Mononuclear cell (primary cell): ENCODE results near the gene DUOX2. TPM values are rescaled to one million over a fixed set of nuclear protein-coding genes. Genes with fewer than 3 reads are reported as not detected.
"Not testable (repeated sequence)": the region's sequence is repeated elsewhere in the genome, so short reads cannot be mapped to it uniquely, and the experiment has no call there.

Experiments
- H3K27me3 ChIP-seq: 2 replicates; pipeline ENCODE4 v1.6.0; 2011; ENCODE audit warnings: low read length, control low read depth; ENCODE audit not compliant: insufficient read depth
- H3K4me1 ChIP-seq: 2 replicates; pipeline ENCODE4 v1.5.1; 2011; ENCODE audit warnings: mild to moderate bottlenecking, low read length, control low read depth; ENCODE audit not compliant: insufficient read depth
- H3K4me3 ChIP-seq: 2 replicates; pipeline ENCODE4 v1.5.1; 2011; ENCODE audit warnings: mild to moderate bottlenecking, low read length, moderate library complexity
- H3K9me3 ChIP-seq: 2 replicates; pipeline ENCODE4 v1.5.1; 2011; ENCODE audit warnings: low read depth, mild to moderate bottlenecking, control low read depth, low read length
- total RNA-seq: library from RNA; depleted of rRNA; stranded (reverse); fragments of >200 nt; gene quantifications from one replicate; pipeline ENCODE4 v1.2.3, GENCODE V29; 2012

The DUOX2 gene
- total RNA-seq, 1 donor, result 0.10 TPM

DNA sequence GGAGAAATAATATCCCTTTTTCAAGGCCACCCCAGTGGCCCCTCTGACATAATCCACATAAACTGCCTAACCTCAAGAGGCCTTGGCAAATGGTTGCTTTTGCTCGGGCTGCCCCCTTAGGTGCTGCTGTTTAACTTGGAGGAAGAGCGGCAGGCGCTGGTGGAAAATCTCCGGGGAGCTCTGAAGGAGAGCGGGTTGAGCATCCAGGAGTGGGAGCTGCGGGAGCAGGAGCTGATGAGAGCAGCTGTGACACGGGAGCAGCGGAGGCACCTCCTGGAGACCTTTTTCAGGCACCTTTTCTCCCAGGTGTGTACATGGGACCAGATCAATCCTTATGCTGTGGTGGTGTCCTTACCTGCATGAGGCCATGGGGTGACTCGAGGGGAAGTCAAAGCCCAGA is 30.8 kb upstream of the DUOX2 start:
- Histone ChIP-seq H3K9me3 (no peaks in the 10 kb centered on the region), H3K27me3 (no peaks in the 10 kb centered on the region), H3K4me1 (no peaks in the 10 kb centered on the region), H3K4me3 (no peak overlapping the region)

DNA sequence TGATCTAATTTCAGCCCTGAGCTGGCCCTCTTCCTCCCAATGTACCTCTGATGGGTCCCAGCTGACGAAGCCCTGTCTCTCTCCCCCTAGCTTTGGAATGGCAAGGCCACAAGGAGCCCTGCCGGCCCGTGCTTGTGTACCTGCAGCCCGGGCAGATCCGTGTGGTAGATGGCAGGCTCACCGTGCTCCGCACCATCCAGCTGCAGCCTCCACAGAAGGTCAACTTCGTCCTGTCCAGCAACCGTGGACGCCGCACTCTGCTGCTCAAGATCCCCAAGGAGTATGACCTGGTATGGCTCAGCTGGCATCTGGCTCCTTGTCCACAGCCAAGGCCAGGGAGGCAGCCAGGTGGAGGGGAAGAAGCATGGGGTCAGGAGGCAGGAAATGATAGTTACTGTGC is 30.0 kb upstream of the DUOX2 start:
- H3K9me3 ChIP-seq, result no peaks in the 10 kb centered on the region
- no peak overlapping the region for H3K4me3 ChIP-seq
- no peaks in the 10 kb centered on the region for H3K27me3 ChIP-seq
- no peaks in the 10 kb centered on the region for H3K4me1 ChIP-seq

DNA sequence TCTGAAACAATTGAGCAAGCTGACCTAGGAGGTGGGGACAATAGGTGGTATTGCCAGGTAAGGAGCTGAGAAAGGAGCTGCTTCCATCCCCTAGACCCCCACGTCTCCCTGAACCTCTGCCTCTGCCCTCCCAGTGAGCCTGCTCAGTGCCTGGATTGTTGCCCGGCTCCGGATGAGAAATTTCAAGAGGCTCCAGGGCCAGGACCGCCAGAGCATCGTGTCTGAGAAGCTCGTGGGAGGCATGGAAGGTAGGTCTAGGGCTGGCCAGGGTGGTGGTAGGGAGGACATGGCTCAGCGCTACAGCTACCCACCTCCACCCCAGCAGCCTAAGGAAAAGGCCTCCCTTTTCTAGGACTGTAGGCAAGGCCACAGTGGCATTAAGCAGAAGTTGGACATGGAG is 29.1 kb upstream of the DUOX2 start:
- Histone ChIP-seq H3K4me1 (no peaks in the 10 kb centered on the region), H3K9me3 (no peaks in the 10 kb centered on the region), H3K27me3 (no peaks in the 10 kb centered on the region), H3K4me3 (no peak overlapping the region)

DNA sequence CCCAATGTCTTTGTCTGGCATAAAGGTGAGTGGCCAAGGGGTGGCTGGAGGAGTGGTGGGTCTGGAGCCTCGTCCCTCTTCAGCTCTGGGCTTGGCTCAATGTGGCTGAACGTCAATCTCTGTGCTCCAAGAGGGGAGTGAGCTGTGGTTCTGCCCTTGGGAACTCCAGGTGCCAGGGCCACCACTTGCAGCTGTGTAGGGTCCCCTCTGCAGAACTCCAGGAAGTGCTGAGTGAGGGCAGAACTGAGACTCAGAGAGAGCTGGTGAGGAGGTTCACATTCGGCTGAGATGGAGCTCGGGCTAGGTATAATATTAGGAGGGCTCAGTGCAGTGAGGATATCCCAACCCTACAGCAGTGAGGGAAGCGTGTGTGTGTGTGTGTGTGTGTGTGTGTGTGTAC is 27.4 kb upstream of the DUOX2 start:
- Histone ChIP-seq H3K27me3 (peaks cover 6% of the 10 kb centered on the region), H3K4me1 (no peaks in the 10 kb centered on the region), H3K4me3 (no peak overlapping the region), H3K9me3 (no peaks in the 10 kb centered on the region)

DNA sequence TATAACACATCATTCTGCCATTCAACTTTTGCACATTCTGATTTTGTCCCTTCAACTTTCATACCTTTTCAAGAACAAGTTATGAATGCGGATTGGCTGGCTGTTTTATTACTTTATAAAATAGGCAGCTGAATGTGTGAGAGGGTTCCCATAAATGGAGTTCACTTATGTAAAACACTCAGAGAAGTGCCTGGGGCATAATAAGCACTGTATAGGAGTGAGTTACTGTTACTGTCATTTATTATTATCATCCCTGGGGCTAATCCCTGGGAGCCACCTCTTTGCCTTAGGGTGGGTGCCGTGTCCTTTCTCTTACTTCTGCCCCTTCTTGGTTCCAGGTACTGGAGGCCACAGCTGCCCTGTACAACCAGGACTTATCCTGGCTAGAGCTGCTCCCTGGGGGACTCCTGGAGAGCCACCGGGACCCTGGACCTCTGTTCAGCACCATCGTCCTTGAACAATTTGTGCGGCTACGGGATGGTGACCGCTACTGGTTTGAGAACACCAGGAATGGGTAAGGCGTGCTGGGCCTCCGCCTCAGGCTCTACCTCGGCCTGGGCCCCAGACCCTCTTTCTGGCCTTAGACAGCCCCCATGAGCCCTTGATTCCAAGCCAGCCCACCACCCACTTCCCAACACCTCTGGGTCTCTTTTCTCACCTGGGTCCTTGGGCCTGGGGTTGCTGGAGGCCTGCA is 26.7 kb upstream of the DUOX2 start:
- Histone ChIP-seq H3K4me1 (no peaks in the 10 kb centered on the region), H3K9me3 (no peaks in the 10 kb centered on the region), H3K27me3 (peaks cover 11% of the 10 kb centered on the region), H3K4me3 (no peak overlapping the region)

DNA sequence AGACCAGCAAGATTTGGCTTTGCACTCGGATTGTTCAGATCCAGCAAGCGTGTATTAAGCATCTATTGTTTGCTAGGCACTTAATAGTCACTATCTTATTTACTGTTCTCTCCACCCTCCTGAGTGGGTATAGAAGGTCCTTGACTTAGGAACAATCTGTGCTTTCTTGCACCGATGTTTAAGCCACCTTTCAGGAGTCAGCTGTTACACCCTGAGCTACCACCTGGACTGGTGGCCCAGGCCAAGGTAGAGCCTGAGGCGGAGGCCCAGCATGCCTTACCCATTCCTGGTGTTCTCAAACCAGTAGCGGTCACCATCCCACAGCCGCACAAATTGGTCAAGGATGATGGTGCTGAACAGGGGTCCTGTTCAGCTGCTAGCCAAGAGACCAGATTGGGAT is 25.8 kb upstream of the DUOX2 start:
- Histone ChIP-seq H3K4me3 (no peak overlapping the region), H3K4me1 (peaks cover 6% of the 10 kb centered on the region), H3K9me3 (no peaks in the 10 kb centered on the region), H3K27me3 (peaks cover 15% of the 10 kb centered on the region)

DNA sequence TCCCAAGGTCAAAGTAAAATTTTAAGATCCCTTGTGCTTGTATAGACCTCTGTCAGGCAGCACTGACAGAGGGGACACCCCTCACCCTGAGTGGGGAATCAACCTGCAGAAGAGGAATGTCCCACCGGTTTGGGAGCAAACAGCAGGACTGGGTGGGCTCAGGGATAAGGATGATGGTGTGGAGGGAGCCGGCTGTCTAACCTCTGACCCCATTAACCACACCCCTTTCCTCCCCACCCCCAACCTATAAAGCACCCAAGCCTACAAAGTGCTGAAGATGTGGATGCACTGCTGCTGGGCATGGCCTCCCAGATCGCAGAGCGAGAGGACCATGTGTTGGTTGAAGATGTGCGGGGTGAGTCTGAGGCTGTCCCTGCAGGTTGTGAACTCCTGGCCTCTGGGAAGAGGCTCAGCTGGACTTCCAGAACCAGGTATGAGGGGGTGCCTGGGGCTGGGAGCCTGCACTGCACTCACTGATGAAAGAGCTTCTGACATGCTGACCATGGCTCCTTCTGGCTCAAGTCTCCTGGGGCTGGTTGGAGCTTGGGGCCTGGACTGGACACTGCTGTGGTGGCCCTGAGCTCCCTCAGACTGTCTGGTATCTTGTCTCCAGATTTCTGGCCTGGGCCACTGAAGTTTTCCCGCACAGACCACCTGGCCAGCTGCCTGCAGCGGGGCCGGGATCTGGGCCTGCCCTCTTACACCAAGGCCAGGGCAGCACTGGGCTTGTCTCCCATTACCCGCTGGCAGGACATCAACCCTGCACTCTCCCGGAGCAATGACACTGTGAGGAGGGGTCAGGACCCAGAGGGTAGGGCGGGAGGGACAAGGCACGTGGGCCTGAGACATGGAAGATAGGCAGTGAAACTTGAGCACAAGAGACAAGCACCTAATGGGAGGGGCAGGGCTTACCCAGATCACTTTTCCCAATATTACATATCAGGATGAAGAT is 25.1 kb upstream of the DUOX2 start:
- Histone ChIP-seq H3K27me3 (peaks cover 22% of the 10 kb centered on the region), H3K4me3 (no peak overlapping the region), H3K4me1 (peaks cover 7% of the 10 kb centered on the region), H3K9me3 (no peaks in the 10 kb centered on the region)

DNA sequence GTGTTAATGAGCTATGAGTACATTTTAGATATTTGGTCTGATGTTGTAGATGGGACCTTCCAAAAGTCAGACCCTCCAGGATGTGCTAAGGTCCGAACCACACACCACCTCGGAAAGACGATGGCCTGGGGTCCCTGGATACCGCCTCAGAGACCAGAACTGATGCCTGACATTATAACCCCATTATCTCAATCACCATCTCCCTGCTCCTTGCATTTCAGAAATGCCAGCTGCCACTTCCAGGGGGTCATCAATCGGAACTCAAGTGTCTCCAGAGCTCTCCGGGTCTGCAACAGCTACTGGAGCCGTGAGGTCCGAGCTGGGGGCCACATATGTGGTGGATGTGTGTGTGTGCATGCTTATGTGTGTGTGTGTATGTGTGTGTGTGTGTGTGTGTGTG is 23.7 kb upstream of the DUOX2 start:
- Histone ChIP-seq H3K9me3 (no peaks in the 10 kb centered on the region), H3K27me3 (peaks cover 29% of the 10 kb centered on the region), H3K4me3 (no peak overlapping the region), H3K4me1 (peaks cover 7% of the 10 kb centered on the region)

DNA sequence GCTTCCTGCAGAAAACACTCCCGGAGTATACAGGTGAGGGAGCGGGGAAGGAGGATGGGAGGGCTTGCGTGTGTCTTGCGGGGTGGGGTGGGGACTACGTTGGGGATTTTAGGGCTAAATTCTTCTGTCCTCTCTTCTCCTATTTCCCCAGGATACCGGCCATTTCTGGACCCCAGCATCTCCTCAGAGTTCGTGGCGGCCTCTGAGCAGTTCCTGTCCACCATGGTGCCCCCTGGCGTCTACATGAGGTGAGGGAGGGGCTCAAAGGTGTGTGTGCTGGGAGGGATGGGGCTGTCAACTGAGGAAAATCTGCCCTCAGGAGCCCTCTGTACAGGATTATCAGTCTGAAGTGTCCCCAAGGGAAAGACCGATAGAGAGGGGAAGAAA is 22.4 kb upstream of the DUOX2 start:
- no peak overlapping the region for H3K4me3 ChIP-seq
- H3K27me3 ChIP-seq, result peaks cover 34% of the 10 kb centered on the region
- H3K9me3 ChIP-seq, result no peaks in the 10 kb centered on the region
- H3K4me1 ChIP-seq, result peaks cover 7% of the 10 kb centered on the region

DNA sequence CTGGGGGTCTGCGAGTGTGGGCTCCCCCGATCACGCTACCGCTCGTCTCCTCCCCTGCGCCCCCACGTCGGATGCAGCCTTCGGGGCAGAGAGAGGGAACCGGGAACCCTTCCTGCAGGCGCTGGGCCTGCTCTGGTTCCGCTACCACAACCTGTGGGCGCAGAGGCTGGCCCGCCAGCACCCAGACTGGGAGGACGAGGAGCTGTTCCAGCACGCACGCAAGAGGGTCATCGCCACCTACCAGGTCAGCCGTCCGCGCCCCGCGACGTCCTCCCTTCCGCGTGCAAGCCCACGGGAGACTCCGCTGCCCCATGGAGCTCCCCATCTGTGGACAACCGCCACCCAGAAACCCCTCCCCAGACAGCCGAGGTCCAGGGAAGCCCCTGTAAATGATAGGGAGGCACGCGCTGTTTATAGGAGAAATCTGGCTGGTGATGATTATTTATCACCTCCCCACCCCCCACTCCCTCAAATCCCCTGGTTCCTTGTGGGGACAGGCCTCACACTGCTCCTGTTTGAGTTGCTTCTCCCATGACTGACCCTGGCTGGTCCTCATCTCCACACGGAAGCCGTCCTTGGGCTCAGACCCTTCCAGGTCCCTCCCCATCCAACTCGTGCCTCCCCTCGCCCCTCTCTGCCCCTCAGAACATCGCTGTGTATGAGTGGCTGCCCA is 21.9 kb upstream of the DUOX2 start:
- peaks cover 39% of the 10 kb centered on the region for H3K27me3 ChIP-seq
- not testable (repeated sequence) for H3K9me3 ChIP-seq, H3K4me3 ChIP-seq, H3K4me1 ChIP-seq

DNA sequence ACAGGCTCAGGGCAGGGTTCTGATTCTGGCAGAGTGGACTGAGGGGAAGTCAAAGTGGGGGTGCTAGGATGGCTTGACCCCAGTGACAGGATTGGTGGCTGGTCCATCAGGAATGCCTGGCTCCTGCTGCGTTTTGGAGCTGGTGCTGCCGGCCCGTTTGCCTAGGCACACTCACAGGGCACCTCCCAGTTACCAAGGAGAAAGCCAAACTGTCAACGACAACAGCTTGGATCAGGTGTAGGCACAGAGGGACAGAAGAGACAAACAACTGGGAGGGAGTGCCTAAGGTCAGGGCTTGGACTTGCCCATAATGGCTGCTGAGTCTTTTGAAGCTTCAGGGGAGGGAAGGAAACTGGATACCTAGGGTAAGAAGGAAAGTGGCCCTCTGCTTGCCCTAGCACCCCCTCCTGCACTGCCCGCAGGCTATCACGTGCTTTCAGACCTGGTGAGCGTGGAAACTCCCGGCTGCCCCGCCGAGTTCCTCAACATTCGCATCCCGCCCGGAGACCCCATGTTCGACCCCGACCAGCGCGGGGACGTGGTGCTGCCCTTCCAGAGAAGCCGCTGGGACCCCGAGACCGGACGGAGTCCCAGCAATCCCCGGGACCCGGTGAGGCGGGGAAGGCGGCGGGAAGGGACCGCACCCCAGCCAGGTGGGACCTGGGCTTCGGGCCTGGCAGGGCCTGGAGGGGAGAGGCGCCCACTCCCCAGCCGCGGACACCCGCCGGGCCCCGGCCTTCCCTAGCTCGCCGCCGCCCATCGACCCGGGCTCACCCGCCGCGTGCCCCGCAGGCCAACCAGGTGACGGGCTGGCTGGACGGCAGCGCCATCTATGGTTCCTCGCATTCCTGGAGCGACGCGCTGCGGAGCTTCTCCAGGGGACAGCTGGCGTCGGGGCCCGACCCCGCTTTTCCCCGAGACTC is 21.0 kb upstream of the DUOX2 start:
- no peak overlapping the region for H3K4me3 ChIP-seq
- H3K4me1 ChIP-seq, result peaks cover 7% of the 10 kb centered on the region
- peaks cover 48% of the 10 kb centered on the region for H3K27me3 ChIP-seq
- H3K9me3 ChIP-seq, result no peaks in the 10 kb centered on the region

DNA sequence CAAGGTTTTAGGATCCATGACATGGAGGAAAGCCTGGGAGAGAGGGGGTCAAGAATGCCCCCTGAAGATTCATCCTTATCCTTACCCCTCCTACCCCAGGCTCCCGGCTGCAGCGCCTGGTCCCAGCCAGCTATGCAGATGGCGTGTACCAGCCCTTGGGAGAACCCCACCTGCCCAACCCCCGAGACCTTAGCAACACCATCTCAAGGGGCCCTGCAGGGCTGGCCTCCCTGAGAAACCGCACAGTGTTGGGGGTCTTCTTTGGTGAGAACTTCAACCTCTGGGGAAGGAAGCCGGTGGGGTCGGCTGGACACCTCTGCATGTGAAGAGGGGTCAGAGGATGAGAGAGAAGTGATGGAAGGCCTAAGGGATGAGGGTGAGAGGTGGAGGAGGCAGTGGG is 20.1 kb upstream of the DUOX2 start:
- Histone ChIP-seq H3K4me3 (no peak overlapping the region), H3K4me1 (peaks cover 11% of the 10 kb centered on the region), H3K9me3 (no peaks in the 10 kb centered on the region), H3K27me3 (peaks cover 50% of the 10 kb centered on the region)

DNA sequence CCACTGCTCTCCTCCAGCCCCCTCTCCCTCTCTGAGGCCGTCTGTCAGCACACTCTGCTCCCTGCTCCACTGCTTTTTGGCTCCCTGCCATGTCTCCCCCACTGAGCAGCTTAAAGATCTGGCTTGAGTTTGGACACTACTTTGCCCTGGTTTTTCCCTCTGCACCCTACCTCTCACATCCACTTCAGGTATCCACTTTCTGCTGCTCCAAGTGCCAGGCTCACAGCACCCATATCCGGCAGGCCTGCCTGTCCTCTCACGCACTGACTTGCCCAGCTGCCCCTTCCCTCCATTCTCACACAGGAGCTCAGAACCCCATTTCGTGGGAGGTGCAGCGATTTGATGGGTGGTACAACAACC is 19.6 kb upstream of the DUOX2 start:
- Histone ChIP-seq H3K9me3 (no peaks in the 10 kb centered on the region), H3K4me3 (no peak overlapping the region), H3K27me3 (peaks cover 55% of the 10 kb centered on the region), H3K4me1 (peaks cover 11% of the 10 kb centered on the region)

DNA sequence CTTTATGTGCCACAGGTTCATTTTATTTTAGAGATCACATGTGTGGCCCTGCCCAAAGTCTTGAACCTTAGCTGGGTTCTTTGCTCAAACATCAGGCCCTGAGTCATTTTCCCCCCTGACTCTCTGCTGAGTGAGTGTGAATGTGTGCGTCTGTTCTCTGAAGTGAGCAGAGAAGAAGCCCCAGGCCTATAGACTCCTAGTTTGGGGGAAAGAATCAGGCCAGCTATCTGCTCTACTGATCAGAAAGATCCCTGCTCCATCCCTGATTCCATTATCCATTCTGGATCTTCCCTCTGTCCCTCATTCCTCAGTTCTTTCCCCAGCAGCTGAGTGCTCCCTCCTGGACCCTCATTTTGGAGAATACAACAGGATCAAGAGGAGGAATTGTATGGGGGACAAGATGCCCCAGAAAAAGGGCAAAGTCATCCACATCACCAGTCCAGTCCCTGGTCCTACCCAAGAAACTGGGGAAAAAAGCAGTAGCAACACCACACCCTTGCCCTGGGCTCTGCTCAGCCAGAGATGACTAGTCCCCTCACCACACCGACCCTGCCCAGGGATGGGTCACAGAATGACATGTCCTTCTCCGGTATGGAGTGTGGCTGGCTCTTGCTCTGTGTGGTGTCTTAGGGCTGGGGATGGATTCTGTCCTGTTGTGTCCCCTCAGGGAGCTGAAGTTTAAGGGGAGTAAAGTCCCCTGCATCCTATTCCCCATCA is 19.0 kb upstream of the DUOX2 start:
- Histone ChIP-seq H3K4me1 (peaks cover 11% of the 10 kb centered on the region), H3K9me3 (no peaks in the 10 kb centered on the region), H3K27me3 (peaks cover 60% of the 10 kb centered on the region), H3K4me3 (no peak overlapping the region)
